DND-41 (cell line): Measurements from ENCODE around the gene DCAF4.

Experiments used
- ATAC-seq: fragments of 200-7000 bp; cut with Tn5 transposase; 3 replicates; pipeline ENCODE4 v1.9.1; 2021; ENCODE audit warnings: low read depth; ENCODE audit not compliant: insufficient read depth
- DNase-seq: peaks from one replicate; pipeline ENCODE4 v3.0.0-alpha.2; 2020
- H2AFZ ChIP-seq: 2 replicates; pipeline ENCODE4 v1.6.0; 2012; ENCODE audit warnings: low read depth, low read length
- H3K27ac ChIP-seq: 2 replicates; pipeline ENCODE4 v1.5.1; 2012; ENCODE audit warnings: low read length, inconsistent platforms
- H3K27me3 ChIP-seq: fragments of 200-600 bp; sonication (generic); 2 replicates; pipeline ENCODE4 v1.6.0; 2012; ENCODE audit warnings: low read length, mild to moderate bottlenecking, inconsistent platforms; ENCODE audit not compliant: insufficient read depth, poor library complexity
- H3K36me3 ChIP-seq: 2 replicates; pipeline ENCODE4 v1.5.1; 2012; ENCODE audit warnings: low read length, inconsistent platforms; ENCODE audit not compliant: insufficient read depth
- H3K4me1 ChIP-seq: 2 replicates; pipeline ENCODE4 v1.5.1; 2012; ENCODE audit warnings: mild to moderate bottlenecking, low read length; ENCODE audit not compliant: insufficient read depth
- H3K4me2 ChIP-seq: 2 replicates; pipeline ENCODE4 v1.6.0; 2012; ENCODE audit warnings: mild to moderate bottlenecking, moderate library complexity, low read length, inconsistent platforms; ENCODE audit not compliant: insufficient read depth
- H3K4me3 ChIP-seq, 2 experiments: fragments of 200-600 bp in 1 of 2; shearing (Covaris generic) in 1 of 2; 2 replicates each; pipeline ENCODE4 v1.5.1; 2012 to 2016; ENCODE audit warnings: inconsistent platforms in 2 of 2, low read length in 2 of 2, mild to moderate bottlenecking in 2 of 2, low read depth in 1 of 2, moderate library complexity in 1 of 2
- H3K79me2 ChIP-seq: 2 replicates; pipeline ENCODE4 v1.6.0; 2012; ENCODE audit warnings: low read length, inconsistent platforms; ENCODE audit not compliant: insufficient read depth
- H3K9ac ChIP-seq: 2 replicates; pipeline ENCODE4 v1.6.0; 2012; ENCODE audit warnings: low read depth, mild to moderate bottlenecking, inconsistent platforms, low read length, moderate library complexity
- H3K9me3 ChIP-seq: 2 replicates; pipeline ENCODE4 v1.5.1; 2012; ENCODE audit warnings: low read length, moderate library complexity, mild to moderate bottlenecking, inconsistent platforms; ENCODE audit not compliant: insufficient read depth, severe bottlenecking
- H4K20me1 ChIP-seq: 2 replicates; pipeline ENCODE4 v1.6.0; 2012; ENCODE audit warnings: low read length; ENCODE audit not compliant: insufficient read depth
- CTCF ChIP-seq: IDR thresholded peaks from 2 replicates; pipeline ENCODE4 v1.5.1; 2012; ENCODE audit warnings: borderline replicate concordance, low read length, moderate library complexity, mild to moderate bottlenecking; ENCODE audit not compliant: poor library complexity, severe bottlenecking; ENCODE audit errors: extremely low read depth
- EZH2 ChIP-seq: IDR thresholded peaks from 3 replicates; pipeline ENCODE4 v1.6.1; 2012; ENCODE audit warnings: borderline replicate concordance, low read depth, mild to moderate bottlenecking, moderate library complexity, low read length, inconsistent platforms; ENCODE audit not compliant: severe bottlenecking

The DCAF4 gene

GRCh38 chr14:72882047-72882446 lies 44.2 kb upstream of the DCAF4 start:
- Histone ChIP-seq H3K36me3 (no peaks in the 10 kb centered on the region), H3K4me2 (no peak overlapping the region), H3K9ac (no peak overlapping the region), H3K27me3 (no peaks in the 10 kb centered on the region), H3K4me1 (no peaks in the 10 kb centered on the region), H3K27ac (no peak overlapping the region), H3K9me3 (no peaks in the 10 kb centered on the region), H2AFZ (no peak overlapping the region), H4K20me1 (no peaks in the 10 kb centered on the region), H3K79me2 (no peaks in the 10 kb centered on the region), H3K4me3 (no peak overlapping the region)
- ATAC-seq (no peak), DNase-seq (no peak)
- TF ChIP-seq EZH2: no peak
- no peak for TF ChIP-seq CTCF

GRCh38 chr14:72882463-72882862 lies 43.8 kb upstream of the DCAF4 start:
- TF ChIP-seq EZH2 (no peak), CTCF (no peak)
- Histone ChIP-seq H3K36me3 (no peaks in the 10 kb centered on the region), H3K4me2 (no peak overlapping the region), H3K9ac (no peak overlapping the region), H3K9me3 (no peaks in the 10 kb centered on the region), H3K79me2 (no peaks in the 10 kb centered on the region), H2AFZ (no peak overlapping the region), H3K4me3 (no peak overlapping the region), H3K27me3 (no peaks in the 10 kb centered on the region), H3K4me1 (no peaks in the 10 kb centered on the region), H4K20me1 (no peaks in the 10 kb centered on the region), H3K27ac (no peak overlapping the region)
- DNase-seq (no peak), ATAC-seq (no peak)

DNA sequence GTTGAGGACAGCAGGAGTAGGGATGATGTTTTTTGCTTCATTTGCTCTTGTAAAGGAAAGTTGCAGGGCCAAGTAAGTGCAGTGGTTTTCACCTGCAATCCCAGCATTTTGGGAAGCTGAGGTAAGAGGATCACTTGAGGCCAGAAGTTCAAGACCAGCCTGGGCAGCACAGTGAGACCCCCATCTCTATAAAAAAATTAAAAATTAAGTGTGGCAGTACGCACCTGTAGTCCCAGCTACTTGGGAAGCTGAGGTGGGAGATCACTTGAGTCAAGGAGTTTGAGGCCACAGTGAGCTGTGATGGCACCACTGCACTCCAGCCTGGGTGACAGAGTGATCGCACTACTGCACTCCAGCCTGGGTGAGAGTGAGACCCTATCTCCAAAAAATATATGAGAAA lies 43.2 kb upstream of the DCAF4 start:
- Histone ChIP-seq H3K79me2 (no peaks in the 10 kb centered on the region), H2AFZ (no peak overlapping the region), H3K27me3 (no peaks in the 10 kb centered on the region), H4K20me1 (no peaks in the 10 kb centered on the region), H3K27ac (no peak overlapping the region), H3K4me2 (no peak overlapping the region), H3K4me1 (no peaks in the 10 kb centered on the region), H3K9me3 (no peaks in the 10 kb centered on the region), H3K36me3 (no peaks in the 10 kb centered on the region), H3K4me3 (no peak overlapping the region), H3K9ac (no peak overlapping the region)
- DNase-seq (no peak), ATAC-seq (no peak)
- TF ChIP-seq EZH2 (no peak), CTCF (no peak)

DNA sequence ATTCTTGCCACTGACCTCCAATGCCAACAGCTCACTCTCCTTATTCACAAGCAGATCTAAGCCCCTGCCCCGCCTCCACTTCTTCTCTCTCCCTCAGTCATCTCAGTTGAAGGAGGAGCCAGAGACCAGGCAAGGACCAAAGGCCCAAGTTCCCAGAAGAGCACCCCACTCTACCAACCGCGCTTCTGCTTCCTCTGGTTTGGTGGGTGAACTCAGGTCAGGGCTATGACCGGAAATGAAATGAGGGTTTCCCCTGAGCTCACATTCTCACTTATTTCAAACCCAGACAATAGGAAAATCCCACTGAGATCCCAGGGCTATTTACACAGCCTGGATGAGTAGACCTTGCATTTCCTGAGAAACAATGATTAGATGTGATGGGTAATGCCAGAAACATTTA lies 42.3 kb upstream of the DCAF4 start:
- Histone ChIP-seq H3K27me3 (no peaks in the 10 kb centered on the region), H3K9me3 (no peaks in the 10 kb centered on the region), H3K4me1 (no peaks in the 10 kb centered on the region), H3K27ac (no peak overlapping the region), H3K36me3 (no peaks in the 10 kb centered on the region), H3K4me3 (no peak overlapping the region), H3K4me2 (no peak overlapping the region), H4K20me1 (no peaks in the 10 kb centered on the region), H3K79me2 (no peaks in the 10 kb centered on the region), H2AFZ (no peak overlapping the region), H3K9ac (no peak overlapping the region)
- DNase-seq: no peak
- TF ChIP-seq EZH2 (no peak), CTCF (no peak)
- ATAC-seq: no peak
